Neuronal stem cell (in vitro differentiated cells): ENCODE results near the gene CIITA.

Experiments used
- DNase-seq: peaks from one replicate; pipeline ENCODE4 v3.0.0-alpha.2; 2013; ENCODE audit warnings: low spot score
- H2AFZ ChIP-seq: one replicate; pipeline ENCODE4 v1.6.1; 2013; ENCODE audit warnings: mild to moderate bottlenecking, low read length, inconsistent platforms
- H2AK5ac ChIP-seq: 2 replicates; pipeline ENCODE4 v1.6.1; 2013; ENCODE audit warnings: low read depth, mild to moderate bottlenecking, inconsistent platforms, low read length, moderate library complexity, mixed read lengths
- H2BK120ac ChIP-seq: 2 replicates; pipeline ENCODE4 v1.6.1; 2013; ENCODE audit warnings: low read depth, mild to moderate bottlenecking, inconsistent platforms, low read length, moderate library complexity, mixed read lengths
- H2BK12ac ChIP-seq: one replicate; pipeline ENCODE4 v1.6.1; 2013; ENCODE audit warnings: low read length, inconsistent platforms
- H2BK15ac ChIP-seq: 2 replicates; pipeline ENCODE4 v1.6.1; 2013; ENCODE audit warnings: mild to moderate bottlenecking, low read length, inconsistent platforms, mixed read lengths
- H2BK5ac ChIP-seq: one replicate; pipeline ENCODE4 v1.6.1; 2013; ENCODE audit warnings: inconsistent platforms, mild to moderate bottlenecking, low read length, moderate library complexity
- H3K14ac ChIP-seq: one replicate; pipeline ENCODE4 v1.6.1; 2013; ENCODE audit warnings: low read length, inconsistent platforms
- H3K18ac ChIP-seq: 2 replicates; pipeline ENCODE4 v1.6.1; 2013; ENCODE audit warnings: low read length, inconsistent platforms
- H3K23ac ChIP-seq: 2 replicates; pipeline ENCODE4 v1.6.1; 2013; ENCODE audit warnings: low read depth, mild to moderate bottlenecking, mixed read lengths, low read length, inconsistent platforms; ENCODE audit not compliant: poor library complexity
- H3K27ac ChIP-seq: replicated peaks from 3 replicates; pipeline ENCODE4 v1.5.1; 2013; ENCODE audit warnings: low read length, inconsistent platforms
- H3K27me3 ChIP-seq, 3 experiments: 2 replicates each; pipeline ENCODE4 v1.6.1; 2013; ENCODE audit warnings: low read length in 3 of 3, mild to moderate bottlenecking in 2 of 3, inconsistent platforms in 1 of 3, low read depth in 1 of 3, mixed read lengths in 1 of 3, moderate library complexity in 1 of 3; ENCODE audit not compliant: control insufficient read depth in 3 of 3, insufficient read depth in 3 of 3
- H3K36me3 ChIP-seq, 2 donors: replicated peaks in 1 of 2; 2 replicates each; pipeline ENCODE4 v1.6.1; 2013; ENCODE audit warnings: low read length in 2 of 2; ENCODE audit not compliant: control insufficient read depth in 2 of 2, insufficient read depth in 2 of 2
- H3K4ac ChIP-seq: 2 replicates; pipeline ENCODE4 v1.6.1; 2013; ENCODE audit warnings: inconsistent platforms, mild to moderate bottlenecking, low read length, moderate library complexity
- H3K4me1 ChIP-seq, 2 donors: 1 replicate in 1 of 2; 2 replicates in 1 of 2; pipeline ENCODE4 v1.6.1; 2013; ENCODE audit warnings: low read length in 2 of 2, low read depth in 1 of 2; ENCODE audit not compliant: control insufficient read depth in 2 of 2, insufficient read depth in 1 of 2
- H3K4me2 ChIP-seq: one replicate; pipeline ENCODE4 v1.6.1; 2013; ENCODE audit warnings: mild to moderate bottlenecking, low read length, inconsistent platforms; ENCODE audit not compliant: insufficient read depth, poor library complexity, severe bottlenecking
- H3K4me3 ChIP-seq, 2 donors: 2 replicates each; pipeline ENCODE4 v1.5.1; 2013; ENCODE audit warnings: low read length in 2 of 2, mild to moderate bottlenecking in 2 of 2, inconsistent platforms in 1 of 2, moderate library complexity in 1 of 2
- H3K79me1 ChIP-seq: one replicate; pipeline ENCODE4 v1.6.1; 2013; ENCODE audit warnings: low read depth, mild to moderate bottlenecking, inconsistent platforms, low read length, moderate library complexity
- H3K9ac ChIP-seq: one replicate; pipeline ENCODE4 v1.6.1; 2013; ENCODE audit warnings: mild to moderate bottlenecking, low read depth, low read length, inconsistent platforms; ENCODE audit not compliant: poor library complexity
- H3K9me3 ChIP-seq, 2 donors: replicated peaks in 1 of 2; 2 replicates each; pipeline versions ENCODE3 to v1.6.1; 2013; ENCODE audit warnings: low read length in 2 of 2, mild to moderate bottlenecking in 2 of 2, inconsistent platforms in 1 of 2, low read depth in 1 of 2, mixed read lengths in 1 of 2, moderate library complexity in 1 of 2; ENCODE audit not compliant: control insufficient read depth in 2 of 2, insufficient read depth in 1 of 2
- H4K8ac ChIP-seq: one replicate; pipeline ENCODE4 v1.6.1; 2013; ENCODE audit warnings: low read depth, mild to moderate bottlenecking, inconsistent platforms, low read length, moderate library complexity
- H4K91ac ChIP-seq: one replicate; pipeline ENCODE4 v1.6.1; 2013; ENCODE audit warnings: low read length, low read depth, mild to moderate bottlenecking, inconsistent platforms; ENCODE audit not compliant: poor library complexity
- WGBS, 2 donors: extraction: QIAGEN DNeasy Blood & Tissue Kit; methylation state at CpG; one replicate each; pipeline ENCODE4 v1.1.7; 2013; ENCODE audit warnings: missing lambda C conversion rate in 2 of 2, mixed read lengths in 1 of 2; ENCODE audit not compliant: insufficient read length in 2 of 2, insufficient replicate concordance in 1 of 2; ENCODE audit errors: extremely low coverage in 2 of 2; 5-methylcytosine and 5-hydroxymethylcytosine counted together

Gene CIITA

GRCh38 chr16:10982465-10983150 lies 105.6 kb downstream of the CIITA start:
- WGBS, 2 donors = no CpG with 5 or more reads among the region's 15 CpGs
- no peak overlapping the region for H3K23ac ChIP-seq
- H4K8ac ChIP-seq = no peak overlapping the region
- H3K14ac ChIP-seq = no peak overlapping the region
- H3K4me2 ChIP-seq = no peak overlapping the region
- H3K18ac ChIP-seq = no peak overlapping the region
- no peak overlapping the region for H2BK120ac ChIP-seq
- no peak overlapping the region for H2AK5ac ChIP-seq
- no peaks in the 10 kb centered on the region for H3K27me3 ChIP-seq
- H3K4me3 ChIP-seq = no peak overlapping the region
- H4K91ac ChIP-seq = no peak overlapping the region
- DNase-seq = no peak
- no peak overlapping the region for H3K27ac ChIP-seq
- H3K9me3 ChIP-seq = no peaks in the 10 kb centered on the region
- H3K4me1 ChIP-seq = peaks cover 19 to 33% of the 10 kb centered on the region in 2 donors
- peaks cover 1 to 45% of the 10 kb centered on the region in 2 donors for H3K36me3 ChIP-seq
- no peak overlapping the region for H3K9ac ChIP-seq
- H2BK12ac ChIP-seq = no peak overlapping the region
- H2BK15ac ChIP-seq = peak overlapping the region; percentile 20
- H2BK5ac ChIP-seq = no peak overlapping the region
- no peak overlapping the region for H3K4ac ChIP-seq
- H2AFZ ChIP-seq = no peak overlapping the region
- no peaks in the 10 kb centered on the region for H3K79me1 ChIP-seq

- no peak overlapping the region for H2BK15ac ChIP-seq
- no peak overlapping the region for H3K23ac ChIP-seq
- H2BK12ac ChIP-seq = no peak overlapping the region
- H2BK5ac ChIP-seq = no peak overlapping the region
- H3K4ac ChIP-seq = no peak overlapping the region
- no peak overlapping the region for H4K8ac ChIP-seq
- no peak overlapping the region for H3K9ac ChIP-seq
- H3K4me3 ChIP-seq = no peak overlapping the region
- H4K91ac ChIP-seq = no peak overlapping the region
- H3K79me1 ChIP-seq = no peaks in the 10 kb centered on the region
- H3K4me2 ChIP-seq = no peak overlapping the region
- H3K27me3 ChIP-seq = no peaks in the 10 kb centered on the region
- DNase-seq = no peak
- no peak overlapping the region for H3K18ac ChIP-seq
- H3K9me3 ChIP-seq = no peaks in the 10 kb centered on the region
- no CpG with 5 or more reads among the region's 8 CpGs for WGBS, 2 donors
- peaks cover 19 to 30% of the 10 kb centered on the region in 2 donors for H3K4me1 ChIP-seq
- H2BK120ac ChIP-seq = no peak overlapping the region
- no peak overlapping the region for H2AFZ ChIP-seq
- peaks cover 0 to 41% of the 10 kb centered on the region in 2 donors for H3K36me3 ChIP-seq
- H3K14ac ChIP-seq = no peak overlapping the region
- no peak overlapping the region for H2AK5ac ChIP-seq
- H3K27ac ChIP-seq = no peak overlapping the region
Observed at GRCh38 chr16:10983159-10983558, 106.2 kb downstream of the CIITA start.

DNA sequence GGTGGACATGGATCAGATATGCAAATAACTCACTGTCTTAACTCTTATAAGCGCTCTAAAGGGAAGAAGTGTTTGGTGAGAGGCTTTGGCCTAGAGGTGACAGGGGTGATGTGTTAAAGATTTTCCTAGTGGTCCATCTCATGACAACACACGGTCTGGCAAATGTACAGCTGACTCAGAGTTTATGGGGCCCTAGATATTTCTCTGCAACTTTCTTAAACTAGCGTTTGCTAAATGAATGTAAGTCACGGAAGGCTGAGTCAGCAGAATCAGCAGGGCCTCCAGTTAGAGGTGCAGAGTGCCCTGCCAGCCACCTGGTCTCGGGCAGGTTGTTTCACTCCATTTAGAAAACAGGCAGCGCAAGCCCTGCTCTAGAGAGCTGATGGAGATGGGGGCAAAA lies 107.5 kb downstream of the CIITA start:
- no peak for DNase-seq
- Histone ChIP-seq H3K9me3 (no peaks in the 10 kb centered on the region), H3K27ac (peak overlapping the region; percentile 12), H3K14ac (no peak overlapping the region), H2BK5ac (no peak overlapping the region), H3K4me2 (no peak overlapping the region), H3K4me3 (no peak overlapping the region), H4K8ac (no peak overlapping the region), H3K79me1 (no peaks in the 10 kb centered on the region), H2AK5ac (no peak overlapping the region), H3K9ac (no peak overlapping the region), H2BK12ac (no peak overlapping the region), H3K36me3 (peaks cover 0 to 47% of the 10 kb centered on the region in 2 donors), H3K23ac (no peak overlapping the region), H2AFZ (no peak overlapping the region), H3K18ac (no peak overlapping the region), H2BK120ac (no peak overlapping the region), H2BK15ac (no peak overlapping the region), H3K27me3 (no peaks in the 10 kb centered on the region), H3K4ac (no peak overlapping the region), H3K4me1 (peaks cover 13 to 25% of the 10 kb centered on the region in 2 donors), H4K91ac (no peak overlapping the region)
- no CpG with 5 or more reads among the region's 6 CpGs for WGBS, 2 donors
